Activated T-cell treated with anti-CD3 and anti-CD28 coated beads, Interleukin-2, amount 50 U/mL, for 72 hours (primary cell): ENCODE results near the gene KCNK10. TPM values are rescaled to one million over a fixed set of nuclear protein-coding genes. Genes with fewer than 3 reads are reported as not detected.

Experiments used
- ATAC-seq, 2 donors: fragments of 150-1000 bp; cut with Tn5 transposase; replicated peaks in 1 of 2; 2 replicates each; pipeline ENCODE4 v1.10.0; 2021; ENCODE audit warnings: moderate library complexity in 2 of 2, mild to moderate bottlenecking in 1 of 2
- DNase-seq, 2 donors: peaks; one replicate each; pipeline ENCODE4 v3.0.0; 2021 to 2022; ENCODE audit warnings: mixed read lengths in 1 of 2
- H3K27ac Mint-ChIP-seq: one replicate; pipeline ENCODE4 v1.8.0; 2022; ENCODE audit warnings: mild to moderate bottlenecking, moderate library complexity, mixed read lengths
- H3K27me3 Mint-ChIP-seq: one replicate; pipeline ENCODE4 v1.8.0; 2022; ENCODE audit warnings: low read depth, mixed read lengths
- H3K36me3 Mint-ChIP-seq, 2 donors: one replicate each; pipeline ENCODE4 v1.8.0; 2022; ENCODE audit warnings: mixed read lengths in 2 of 2, mild to moderate bottlenecking in 1 of 2; ENCODE audit not compliant: insufficient read depth in 2 of 2
- H3K4me1 Mint-ChIP-seq: one replicate; pipeline ENCODE4 v1.8.0; 2022; ENCODE audit warnings: low read depth, mixed read lengths
- H3K4me3 Mint-ChIP-seq, 2 donors: one replicate each; pipeline ENCODE4 v1.8.0; 2022; ENCODE audit warnings: mild to moderate bottlenecking in 2 of 2, mixed read lengths in 2 of 2, moderate library complexity in 2 of 2
- H3K9me3 Mint-ChIP-seq, 2 donors: one replicate each; pipeline ENCODE4 v1.8.0; 2022; ENCODE audit warnings: mixed read lengths in 2 of 2
- total RNA-seq, 2 donors: library from RNA; stranded (reverse); gene quantifications; one replicate each; pipeline ENCODE4 v1.2.3, GENCODE V29; 2022

Gene KCNK10
- total RNA-seq, 2 donors from 2014 or later, result 0.10 TPM; not detected in 1

DNA sequence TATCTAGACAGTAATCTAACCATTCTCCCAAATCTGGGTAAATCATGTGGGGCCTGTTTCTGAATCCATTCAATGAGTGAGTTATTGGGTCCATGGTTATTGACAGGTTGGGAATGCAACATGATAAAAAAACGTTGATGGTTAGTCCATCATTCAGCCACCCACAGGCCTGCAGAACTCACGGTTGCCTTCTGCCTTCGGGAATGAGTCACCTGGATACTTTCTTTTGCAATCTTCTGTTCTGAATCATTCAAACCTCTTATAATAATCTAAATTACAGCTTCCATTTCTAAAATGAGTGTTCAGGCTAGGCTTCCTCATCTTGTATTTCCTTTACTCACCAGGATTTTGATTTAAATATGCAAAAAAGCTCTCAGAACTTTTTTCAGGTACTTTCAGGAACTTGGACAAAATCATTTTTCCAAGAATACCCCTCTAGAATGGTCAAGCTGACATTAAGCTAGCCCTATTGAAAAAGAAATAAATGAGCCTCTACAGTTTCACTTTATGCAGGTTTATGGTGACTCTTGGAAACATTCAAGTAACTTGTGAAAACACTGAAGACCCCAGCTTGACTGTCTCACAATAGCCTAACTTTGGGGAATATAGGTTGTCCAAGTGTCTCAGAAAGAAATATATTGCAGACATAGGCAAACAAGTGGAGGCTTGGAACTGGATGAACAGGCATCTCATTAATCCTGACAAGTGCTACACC is 94.4 kb downstream of the KCNK10 start:
- Mint-ChIP-seq H3K4me3 (peak overlapping the region in 1 of 2 donors; percentile 18), H3K36me3 (peaks cover 0 to under 1% of the 10 kb centered on the region in 2 donors), H3K27ac (no peak overlapping the region), H3K9me3 (peaks cover 0 to 2% of the 10 kb centered on the region in 2 donors), H3K27me3 (peaks cover 19% of the 10 kb centered on the region), H3K4me1 (peaks cover 6% of the 10 kb centered on the region)
- DNase-seq (peak in 1 of 2 donors; percentile 7), ATAC-seq (peak; percentile 46 to 80)

DNA sequence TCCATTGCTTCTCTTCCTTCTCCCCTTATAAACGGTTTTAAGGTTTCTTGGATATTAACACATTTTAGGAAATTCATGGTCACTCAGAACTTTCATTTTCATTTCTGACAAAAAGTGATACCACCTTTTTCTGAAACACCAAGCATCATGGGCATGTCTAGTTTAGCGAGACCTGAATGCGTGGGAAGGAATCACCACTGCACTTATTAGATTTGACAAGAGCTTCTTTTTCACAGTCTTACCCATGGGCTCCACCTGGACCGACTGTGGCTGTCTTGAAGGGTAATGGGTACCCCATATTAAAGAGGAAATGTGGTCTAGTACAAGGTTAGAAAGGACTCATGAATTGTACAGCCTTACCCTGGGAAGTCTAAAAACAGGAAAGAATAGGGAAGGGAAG is 95.4 kb downstream of the KCNK10 start:
- no peak overlapping the region for H3K27ac Mint-ChIP-seq
- H3K27me3 Mint-ChIP-seq, result peaks cover 19% of the 10 kb centered on the region
- ATAC-seq (no peak), DNase-seq (no peak)
- peaks cover 4 to 7% of the 10 kb centered on the region in 2 donors for H3K9me3 Mint-ChIP-seq
- no peak overlapping the region for H3K4me3 Mint-ChIP-seq
- H3K4me1 Mint-ChIP-seq, result peaks cover 6% of the 10 kb centered on the region
- peaks cover 0 to 5% of the 10 kb centered on the region in 2 donors for H3K36me3 Mint-ChIP-seq

DNA sequence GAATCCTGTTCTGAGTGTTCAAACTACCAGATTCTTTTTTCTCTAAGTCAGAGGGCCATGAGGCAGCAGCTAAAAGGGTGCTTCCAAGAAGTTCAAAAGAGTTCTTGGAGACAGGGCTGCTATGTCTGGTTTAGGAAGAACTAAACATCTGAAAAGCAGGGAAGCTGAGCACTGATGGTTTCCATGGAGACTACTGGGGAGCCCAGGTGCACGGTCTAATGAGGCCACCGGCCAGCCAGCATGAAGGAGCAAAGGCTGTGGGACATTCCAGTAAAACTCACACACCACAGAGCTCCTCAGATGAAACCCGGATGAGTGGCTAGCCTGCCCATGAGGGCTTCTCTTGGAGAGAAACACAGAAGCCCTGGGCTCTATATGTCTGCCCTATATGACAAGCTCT is 97.3 kb downstream of the KCNK10 start:
- Mint-ChIP-seq H3K9me3 (peaks cover 8 to 18% of the 10 kb centered on the region in 2 donors), H3K4me3 (no peak overlapping the region), H3K4me1 (peaks cover 6% of the 10 kb centered on the region), H3K27ac (no peak overlapping the region), H3K36me3 (peaks cover 0 to 9% of the 10 kb centered on the region in 2 donors), H3K27me3 (peaks cover 19% of the 10 kb centered on the region)
- DNase-seq (no peak), ATAC-seq (no peak)

DNA sequence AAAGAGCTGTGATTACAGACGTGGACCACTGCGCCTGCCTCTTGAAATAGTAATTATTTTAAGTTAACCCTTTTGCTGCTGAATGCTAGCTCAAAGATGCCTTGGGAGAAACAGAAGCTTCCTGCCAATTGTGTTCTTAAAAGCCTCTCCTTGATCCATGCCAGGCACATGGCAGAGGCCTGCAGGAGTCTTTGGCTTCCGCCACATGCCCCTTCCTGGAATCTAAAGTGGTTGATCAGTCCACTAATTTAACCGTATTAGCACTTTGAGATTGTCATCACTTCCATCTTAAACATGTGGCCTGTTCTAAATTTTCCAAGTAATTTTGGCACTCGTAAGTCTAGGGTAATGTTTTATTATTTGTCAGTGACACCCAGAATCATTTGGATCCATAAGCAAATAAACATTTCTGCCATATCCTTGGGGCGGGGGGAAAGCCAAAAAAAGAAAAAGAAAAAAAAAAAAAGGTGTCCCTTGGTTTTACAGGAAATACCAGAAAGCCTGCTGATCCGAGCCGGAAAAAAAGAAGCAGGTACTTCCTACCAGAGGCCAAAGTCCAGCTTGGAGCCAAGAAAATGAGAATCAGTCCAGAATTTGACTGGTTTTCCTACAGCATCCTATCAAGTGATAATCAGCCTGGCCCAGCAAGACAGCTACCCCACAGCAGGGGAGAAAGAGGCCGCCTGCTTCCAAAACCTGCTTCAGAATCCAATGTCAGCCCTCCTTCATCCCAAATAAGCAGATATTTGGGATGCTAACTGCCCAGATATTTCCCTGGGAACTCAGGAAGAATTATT is 104.8 kb downstream of the KCNK10 start:
- Mint-ChIP-seq H3K36me3 (peaks cover 3 to 4% of the 10 kb centered on the region in 2 donors), H3K9me3 (peaks cover 6 to 16% of the 10 kb centered on the region in 2 donors), H3K4me3 (no peak overlapping the region)

DNA sequence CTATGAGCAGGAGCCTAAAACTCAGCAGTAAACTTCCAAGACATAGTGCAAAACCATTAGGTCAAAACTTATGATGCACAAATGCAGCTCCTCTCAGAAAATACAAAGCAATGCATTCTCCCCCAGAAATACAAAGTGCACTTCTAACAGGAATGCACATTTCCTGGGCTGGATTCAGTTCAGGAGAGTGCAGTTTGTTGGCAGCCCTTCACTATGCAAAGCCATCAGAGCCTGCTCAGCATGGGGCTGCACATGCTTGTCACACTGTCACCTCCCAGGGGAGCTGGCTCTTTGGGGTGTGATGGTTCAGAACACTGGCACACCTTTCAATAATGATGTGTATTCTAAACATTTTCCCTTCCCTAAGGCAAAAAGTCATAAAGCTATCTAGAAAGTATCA is 110.4 kb downstream of the KCNK10 start:
- peaks cover 11% of the 10 kb centered on the region for H3K27me3 Mint-ChIP-seq
- no peaks in the 10 kb centered on the region for H3K4me1 Mint-ChIP-seq
- no peaks in the 10 kb centered on the region for H3K36me3 Mint-ChIP-seq
- ATAC-seq (no peak), DNase-seq (no peak)
- H3K4me3 Mint-ChIP-seq, result no peak overlapping the region
- H3K9me3 Mint-ChIP-seq, result no peaks in the 10 kb centered on the region
- no peak overlapping the region for H3K27ac Mint-ChIP-seq

More for the DNA sequence above, 104.8 kb downstream of the KCNK10 start:
- Mint-ChIP-seq H3K27me3 (peaks cover 11% of the 10 kb centered on the region), H3K27ac (no peak overlapping the region), H3K4me1 (no peaks in the 10 kb centered on the region)
- ATAC-seq (no peak), DNase-seq (no peak)

DNA sequence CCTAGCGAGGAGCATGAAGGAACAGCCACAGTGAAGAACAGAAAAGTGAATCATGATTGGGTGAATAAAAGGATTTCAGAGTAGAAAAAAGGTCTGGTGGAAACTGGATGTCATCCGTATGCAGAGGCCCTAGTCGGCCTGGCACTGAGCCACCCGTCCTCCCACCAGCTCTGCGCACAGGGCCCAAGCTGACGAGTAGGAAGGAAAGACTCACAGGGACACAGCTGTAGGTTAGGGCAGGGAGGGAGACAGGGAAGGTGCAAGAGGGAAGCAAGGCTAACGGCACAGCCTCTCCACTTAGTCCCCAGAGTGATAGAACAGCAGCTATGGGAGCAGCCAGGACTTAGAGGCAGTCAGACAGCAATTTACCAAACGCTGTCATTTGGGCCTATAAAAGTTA is 112.6 kb downstream of the KCNK10 start:
- ATAC-seq (no peak), DNase-seq (no peak)
- Mint-ChIP-seq H3K27me3 (peaks cover 20% of the 10 kb centered on the region), H3K9me3 (no peaks in the 10 kb centered on the region), H3K27ac (no peak overlapping the region), H3K4me3 (no peak overlapping the region), H3K4me1 (no peaks in the 10 kb centered on the region), H3K36me3 (no peaks in the 10 kb centered on the region)

DNA sequence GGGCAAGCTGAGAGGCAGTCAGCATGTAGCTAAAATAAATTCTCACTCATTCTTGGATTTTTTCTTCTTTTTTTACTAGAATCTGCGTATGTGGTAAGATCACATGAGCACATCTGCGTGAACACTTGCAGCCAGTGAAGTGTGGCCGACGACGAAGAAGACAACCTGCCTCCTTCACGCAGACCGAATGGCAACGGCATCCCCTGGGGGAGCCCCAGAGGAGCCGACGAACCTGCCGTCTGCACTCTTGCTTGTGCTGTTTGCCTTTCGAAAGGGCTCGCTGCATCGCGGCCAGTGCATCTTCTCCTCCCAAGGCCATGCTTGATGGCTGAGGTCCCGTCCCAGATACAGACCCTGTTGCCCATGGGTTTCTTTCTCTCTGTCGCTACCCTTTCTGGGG is 113.8 kb downstream of the KCNK10 start:
- no peaks in the 10 kb centered on the region for H3K9me3 Mint-ChIP-seq
- no peak overlapping the region for H3K27ac Mint-ChIP-seq
- H3K27me3 Mint-ChIP-seq, result peaks cover 21% of the 10 kb centered on the region
- ATAC-seq (no peak), DNase-seq (no peak)
- no peaks in the 10 kb centered on the region for H3K36me3 Mint-ChIP-seq
- H3K4me1 Mint-ChIP-seq, result no peaks in the 10 kb centered on the region
- no peak overlapping the region for H3K4me3 Mint-ChIP-seq

DNA sequence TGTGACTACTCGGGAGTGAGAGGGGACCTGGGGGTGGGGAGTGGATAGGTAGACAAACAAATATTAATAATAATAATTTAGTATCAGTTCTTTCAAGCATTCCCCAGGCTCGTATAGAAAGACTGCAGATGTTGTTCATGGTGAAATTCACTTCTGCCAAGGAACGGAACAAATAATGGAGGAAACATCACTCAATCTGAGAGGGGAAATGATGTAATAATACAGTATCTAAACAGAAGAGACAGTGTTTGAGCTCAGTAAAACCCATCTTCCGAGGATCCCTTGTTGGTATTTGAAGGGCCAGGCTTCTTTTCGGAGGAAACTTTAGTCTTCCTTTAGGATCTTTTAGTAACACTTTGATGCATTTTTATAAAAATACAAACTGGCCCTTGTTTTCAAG is 114.2 kb downstream of the KCNK10 start:
- Mint-ChIP-seq H3K9me3 (no peaks in the 10 kb centered on the region), H3K36me3 (no peaks in the 10 kb centered on the region), H3K27me3 (peaks cover 19% of the 10 kb centered on the region), H3K4me3 (no peak overlapping the region), H3K27ac (no peak overlapping the region), H3K4me1 (no peaks in the 10 kb centered on the region)
- DNase-seq, result no peak
- no peak for ATAC-seq

DNA sequence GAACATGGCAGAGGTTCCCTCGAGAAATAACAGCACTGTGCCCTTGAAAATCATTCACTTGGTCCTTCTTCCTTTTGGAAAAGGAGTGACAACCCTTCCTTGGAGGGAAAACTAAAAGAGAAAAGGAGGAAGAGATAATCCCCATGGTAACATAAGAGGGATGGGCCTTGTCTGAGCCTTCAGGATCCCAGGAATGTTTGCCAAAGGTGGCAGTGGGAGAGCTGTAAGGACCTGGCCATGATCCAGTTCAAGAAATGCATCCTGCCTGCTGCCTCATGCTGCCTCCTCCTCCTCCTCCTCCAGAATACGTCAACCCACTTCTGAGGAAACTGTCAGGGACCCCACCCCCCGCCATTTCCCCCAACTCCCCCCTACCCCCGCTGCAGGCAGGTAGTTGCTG is 118.8 kb downstream of the KCNK10 start:
- ATAC-seq (no peak), DNase-seq (no peak)
- peaks cover 27% of the 10 kb centered on the region for H3K27me3 Mint-ChIP-seq
- no peaks in the 10 kb centered on the region for H3K36me3 Mint-ChIP-seq
- no peak overlapping the region for H3K4me3 Mint-ChIP-seq
- H3K27ac Mint-ChIP-seq, result no peak overlapping the region
- no peaks in the 10 kb centered on the region for H3K9me3 Mint-ChIP-seq
- no peaks in the 10 kb centered on the region for H3K4me1 Mint-ChIP-seq

DNA sequence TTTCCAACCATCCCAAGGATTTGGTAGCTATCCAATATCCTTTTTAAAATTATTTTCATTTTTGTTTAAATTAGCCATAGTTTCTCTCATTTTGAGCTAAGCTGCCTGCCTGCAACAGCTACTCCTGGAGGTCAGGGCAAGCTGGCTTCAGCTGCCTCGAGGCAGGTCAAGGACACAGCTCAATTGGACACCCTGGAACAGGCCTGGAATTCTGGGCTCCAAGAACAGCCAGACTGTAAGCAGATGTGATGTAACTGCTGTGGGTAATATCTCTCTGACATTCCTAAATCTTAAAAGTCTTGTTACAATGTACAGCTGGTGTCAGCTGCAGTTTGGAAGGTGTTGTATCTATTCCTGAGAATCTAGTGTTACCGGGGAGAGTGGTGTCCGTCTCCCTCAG is 119.8 kb downstream of the KCNK10 start:
- Mint-ChIP-seq H3K4me3 (no peak overlapping the region), H3K27me3 (peaks cover 27% of the 10 kb centered on the region), H3K36me3 (no peaks in the 10 kb centered on the region), H3K27ac (no peak overlapping the region), H3K9me3 (no peaks in the 10 kb centered on the region), H3K4me1 (no peaks in the 10 kb centered on the region)
- ATAC-seq, result no peak
- no peak for DNase-seq

DNA sequence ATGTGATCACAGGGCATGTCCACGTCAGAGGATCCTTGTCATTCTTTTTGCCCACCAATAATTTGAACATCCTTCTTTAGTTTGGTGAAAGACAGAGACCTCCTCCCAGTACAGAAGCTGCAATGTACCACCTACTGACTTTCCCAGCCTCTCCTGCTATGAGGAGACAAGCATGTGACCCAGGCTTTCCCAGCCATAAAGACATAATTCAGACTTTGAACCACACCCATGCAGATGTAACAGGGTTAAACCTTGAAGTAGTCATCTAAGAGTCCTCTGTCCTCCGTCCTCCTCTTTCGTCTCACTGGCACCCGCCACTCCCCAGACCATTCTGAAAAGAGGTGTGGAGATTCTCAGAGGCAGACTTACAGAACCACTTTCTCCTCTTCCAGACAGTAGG is 120.8 kb downstream of the KCNK10 start:
- Mint-ChIP-seq H3K4me3 (no peak overlapping the region), H3K4me1 (no peaks in the 10 kb centered on the region), H3K27ac (no peak overlapping the region), H3K36me3 (no peaks in the 10 kb centered on the region), H3K9me3 (no peaks in the 10 kb centered on the region), H3K27me3 (peaks cover 27% of the 10 kb centered on the region)
- ATAC-seq (no peak), DNase-seq (no peak)

DNA sequence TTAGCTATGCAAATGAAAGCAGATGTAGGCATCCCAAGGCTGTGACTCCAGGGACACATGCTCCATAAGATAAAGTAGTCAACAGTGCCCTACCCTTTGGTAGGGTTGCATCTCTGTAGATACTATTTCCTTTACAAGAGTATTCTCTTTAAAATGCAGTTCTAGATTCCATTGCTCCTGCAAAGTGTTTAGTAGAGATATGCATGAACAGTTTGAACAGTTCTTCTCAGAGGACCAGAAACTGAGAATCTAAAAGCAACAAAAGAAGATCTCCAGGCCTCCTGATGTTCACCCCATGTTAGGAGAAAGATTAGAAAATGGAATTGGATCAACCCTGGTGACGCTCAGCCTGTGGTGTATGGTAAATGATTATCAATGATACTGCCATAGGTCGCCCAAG is 121.2 kb downstream of the KCNK10 start:
- no peaks in the 10 kb centered on the region for H3K4me1 Mint-ChIP-seq
- H3K27ac Mint-ChIP-seq, result no peak overlapping the region
- ATAC-seq, result no peak
- no peak for DNase-seq
- H3K9me3 Mint-ChIP-seq, result no peaks in the 10 kb centered on the region
- peaks cover 27% of the 10 kb centered on the region for H3K27me3 Mint-ChIP-seq
- no peak overlapping the region for H3K4me3 Mint-ChIP-seq
- H3K36me3 Mint-ChIP-seq, result no peaks in the 10 kb centered on the region

DNA sequence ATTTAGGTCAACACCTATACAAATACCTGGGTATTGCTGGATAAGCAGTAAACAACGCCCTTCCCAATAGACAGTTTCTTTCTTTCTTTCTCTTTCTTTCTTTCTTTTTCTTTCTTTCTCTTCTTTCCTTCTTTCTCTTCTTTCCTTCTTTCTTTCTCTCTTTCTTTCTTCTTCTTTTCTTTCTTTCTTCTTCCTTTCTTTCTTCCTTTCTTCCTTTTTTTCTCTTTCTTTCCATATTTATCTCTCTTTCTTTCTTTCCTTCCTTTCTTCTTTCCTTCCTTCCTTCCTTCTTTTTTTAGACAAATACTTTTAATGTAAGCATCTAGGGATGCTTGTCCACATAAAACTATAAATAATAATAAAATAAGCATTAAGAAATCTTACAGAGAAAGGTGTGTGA is 123.2 kb downstream of the KCNK10 start:
- no peaks in the 10 kb centered on the region for H3K4me1 Mint-ChIP-seq
- DNase-seq, result no peak
- no peaks in the 10 kb centered on the region for H3K9me3 Mint-ChIP-seq
- H3K4me3 Mint-ChIP-seq, result no peak overlapping the region
- H3K36me3 Mint-ChIP-seq, result no peaks in the 10 kb centered on the region
- no peak for ATAC-seq
- H3K27me3 Mint-ChIP-seq, result peaks cover 26% of the 10 kb centered on the region
- H3K27ac Mint-ChIP-seq, result no peak overlapping the region
